H1 (cell line): ENCODE data around the gene ATP1A1. TPM values are rescaled to one million over a fixed set of nuclear protein-coding genes. Genes with fewer than 3 reads are reported as not detected.

Experiments
- CTCF ChIA-PET: fragments of 300-600 bp; sonication (Branson Sonifier 250); formaldehyde crosslinking; loops from one replicate; lab custom pipeline; 2021; ENCODE audit not compliant: partially characterized antibody; lab: Charles Lee
- POLR2A ChIA-PET: fragments of 300-600 bp; sonication (Branson Sonifier 250); formaldehyde crosslinking; loops from one replicate; lab custom pipeline; 2021; ENCODE audit warnings: inconsistent platforms; ENCODE audit not compliant: partially characterized antibody; lab: Charles Lee
- DNase-seq, 2 experiments: peaks; one replicate each; pipeline versions ENCODE4 v3.0.0 to v3.0.0-alpha.2; 2010 to 2022; ENCODE audit warnings: low spot score in 2 of 2, low read depth in 1 of 2, mixed read lengths in 1 of 2
- FAIRE-seq: peaks from 2 replicates; lab custom pipeline; 2011; peaks lifted over from hg19 to GRCh38; lab: Jason Lieb, UNC
- H2AFZ ChIP-seq: 2 replicates; pipeline ENCODE4 v1.8.1; 2012; ENCODE audit warnings: low read length, inconsistent platforms
- H2AK5ac ChIP-seq: 2 replicates; pipeline ENCODE4 v1.6.1; 2013; ENCODE audit warnings: low read depth, low read length
- H2BK120ac ChIP-seq: replicated peaks from 2 replicates; pipeline ENCODE3; 2013; ENCODE audit warnings: low read depth, low read length, inconsistent platforms
- H2BK12ac ChIP-seq: 2 replicates; pipeline ENCODE4 v1.6.1; 2013; ENCODE audit warnings: low read depth, low read length
- H2BK15ac ChIP-seq: 2 replicates; pipeline ENCODE4 v1.6.1; 2013; ENCODE audit warnings: low read length
- H2BK20ac ChIP-seq: 2 replicates; pipeline ENCODE4 v1.6.1; 2013; ENCODE audit warnings: low read length
- H2BK5ac ChIP-seq: 2 replicates; pipeline ENCODE4 v1.6.1; 2013; ENCODE audit warnings: low read depth, low read length
- H3K14ac ChIP-seq: 2 replicates; pipeline ENCODE4 v1.6.1; 2013; ENCODE audit warnings: inconsistent platforms; ENCODE audit not compliant: insufficient read length
- H3K18ac ChIP-seq: 2 replicates; pipeline ENCODE4 v1.6.1; 2013; ENCODE audit warnings: low read length; ENCODE audit errors: extremely low read depth
- H3K23ac ChIP-seq: 2 replicates; pipeline ENCODE4 v1.6.1; 2013; ENCODE audit warnings: inconsistent platforms; ENCODE audit not compliant: insufficient read length
- H3K23me2 ChIP-seq: 2 replicates; pipeline ENCODE4 v1.6.1; 2013; ENCODE audit warnings: low read depth, low read length
- H3K27ac ChIP-seq: 2 replicates; pipeline ENCODE4 v1.6.1; 2011; ENCODE audit warnings: low read depth, low read length, inconsistent platforms
- H3K27me3 ChIP-seq, 4 experiments: replicated peaks in 1 of 4; 1 replicate in 1 of 4; 2 replicates in 3 of 4; pipeline versions ENCODE4 v1.6.1 to v1.8.1; 2011 to 2013; ENCODE audit warnings: low read length in 3 of 4, mild to moderate bottlenecking in 3 of 4, inconsistent platforms in 2 of 4, mixed read lengths in 2 of 4, moderate library complexity in 1 of 4; ENCODE audit not compliant: control insufficient read depth in 3 of 4, insufficient read depth in 3 of 4; ENCODE audit errors: extremely low read depth in 1 of 4
- H3K36me3 ChIP-seq, 4 experiments: 2 replicates each; pipeline versions ENCODE4 v1.6.1 to v1.8.1; 2011 to 2013; ENCODE audit warnings: mild to moderate bottlenecking in 4 of 4, low read length in 3 of 4, moderate library complexity in 2 of 4, control low read depth in 1 of 4, inconsistent platforms in 1 of 4; ENCODE audit not compliant: insufficient read depth in 4 of 4, control insufficient read depth in 2 of 4
- H3K4ac ChIP-seq: replicated peaks from 2 replicates; pipeline ENCODE3; 2013; ENCODE audit warnings: low read length, low read depth, mixed read lengths, inconsistent platforms; ENCODE audit not compliant: insufficient read length
- H3K4me1 ChIP-seq, 4 experiments: replicated peaks in 1 of 4; 1 replicate in 1 of 4; 2 replicates in 3 of 4; pipeline versions ENCODE4 v1.6.1 to v1.8.1; 2011 to 2013; ENCODE audit warnings: low read length in 3 of 4, inconsistent platforms in 2 of 4, mixed read lengths in 1 of 4; ENCODE audit not compliant: insufficient read depth in 4 of 4, control insufficient read depth in 3 of 4
- H3K4me2 ChIP-seq, 2 experiments: 2 replicates each; pipeline versions ENCODE4 v1.6.1 to v1.8.1; 2011 to 2013; ENCODE audit warnings: low read depth in 2 of 2, low read length in 2 of 2, control low read depth in 1 of 2, inconsistent platforms in 1 of 2, mild to moderate bottlenecking in 1 of 2; ENCODE audit not compliant: insufficient read depth in 1 of 2
- H3K4me3 ChIP-seq, 4 experiments: fragments of 200-600, 300-600 bp in 1 of 4; sonication (generic), shearing (Covaris generic), sonication (Bioruptor Twin) in 1 of 4; 2 replicates each; pipeline versions ENCODE4 v1.5.1 to v1.8.1; 2011 to 2016; ENCODE audit warnings: low read length in 4 of 4, low read depth in 3 of 4, control low read depth in 2 of 4, inconsistent platforms in 2 of 4, mild to moderate bottlenecking in 2 of 4, mixed read lengths in 1 of 4, moderate library complexity in 1 of 4; ENCODE audit not compliant: insufficient read depth in 2 of 4; ENCODE audit errors: extremely low read depth in 1 of 4
- H3K56ac ChIP-seq: replicated peaks from 2 replicates; pipeline ENCODE3; 2013; ENCODE audit warnings: low read depth, mild to moderate bottlenecking, mixed read lengths, low read length, inconsistent platforms; ENCODE audit not compliant: insufficient read length
- H3K79me1 ChIP-seq: 2 replicates; pipeline ENCODE4 v1.6.1; 2013; ENCODE audit warnings: low read depth, low read length, control low read depth
- H3K79me2 ChIP-seq, 2 experiments: 2 replicates each; pipeline versions ENCODE4 v1.6.1 to v1.8.1; 2012 to 2013; ENCODE audit warnings: low read length in 2 of 2, mild to moderate bottlenecking in 2 of 2, inconsistent platforms in 1 of 2; ENCODE audit not compliant: insufficient read depth in 2 of 2, control insufficient read depth in 1 of 2
- H3K9ac ChIP-seq, 4 experiments: replicated peaks in 1 of 4; 1 replicate in 1 of 4; 2 replicates in 3 of 4; pipeline versions ENCODE4 v1.6.1 to v1.8.1; 2011 to 2013; ENCODE audit warnings: low read depth in 3 of 4, low read length in 3 of 4, control low read depth in 2 of 4, mild to moderate bottlenecking in 2 of 4, moderate library complexity in 2 of 4, inconsistent platforms in 1 of 4; ENCODE audit errors: extremely low read depth in 1 of 4
- H3K9me3 ChIP-seq, 2 experiments: 2 replicates each; pipeline versions ENCODE4 v1.6.1 to v1.8.1; 2012 to 2013; ENCODE audit warnings: mild to moderate bottlenecking in 2 of 2, moderate library complexity in 2 of 2, control low read depth in 1 of 2, inconsistent platforms in 1 of 2, low read depth in 1 of 2, low read length in 1 of 2, mixed read lengths in 1 of 2; ENCODE audit not compliant: insufficient read depth in 2 of 2
- H4K20me1 ChIP-seq, 2 experiments: replicated peaks in 1 of 2; 2 replicates each; pipeline versions ENCODE3 to v1.8.1; 2011 to 2013; ENCODE audit warnings: inconsistent platforms in 2 of 2, low read length in 2 of 2, mild to moderate bottlenecking in 1 of 2; ENCODE audit not compliant: insufficient read depth in 2 of 2, control insufficient read depth in 1 of 2
- H4K5ac ChIP-seq: 2 replicates; pipeline ENCODE4 v1.6.1; 2013; ENCODE audit warnings: low read length, low read depth, mixed read lengths, inconsistent platforms; ENCODE audit not compliant: insufficient read length
- H4K8ac ChIP-seq: 2 replicates; pipeline ENCODE4 v1.8.0; 2013; ENCODE audit warnings: mild to moderate bottlenecking, moderate library complexity, low read length, inconsistent platforms; ENCODE audit not compliant: insufficient read depth; ENCODE audit errors: extremely low read depth
- H4K91ac ChIP-seq: replicated peaks from 2 replicates; pipeline ENCODE3; 2013; ENCODE audit warnings: low read length, mixed read lengths, inconsistent platforms; ENCODE audit not compliant: insufficient read length
- ATF3 ChIP-seq: IDR thresholded peaks from 2 replicates; pipeline ENCODE4 v1.6.1; 2011; ENCODE audit warnings: low read depth, mild to moderate bottlenecking, low read length; ENCODE audit not compliant: insufficient read depth
- EZH2 ChIP-seq: fragments of 200-600 bp; sonication (generic); IDR thresholded peaks from 2 replicates; pipeline ENCODE4 v1.7.1; 2012; ENCODE audit warnings: low read depth, mild to moderate bottlenecking, moderate library complexity, low read length, inconsistent platforms; ENCODE audit not compliant: severe bottlenecking
- NRF1 ChIP-seq: IDR thresholded peaks from 2 replicates; pipeline ENCODE4 v1.6.1; 2011; ENCODE audit warnings: mild to moderate bottlenecking, low read depth, low read length, improper control_type of control experiment
- RAD21 ChIP-seq, 2 experiments: IDR thresholded peaks in 1 of 2; conservative IDR thresholded peaks in 1 of 2; 2 replicates each; pipeline ENCODE4 v1.6.1; 2011; ENCODE audit warnings: low read depth in 2 of 2, low read length in 2 of 2, improper control_type of control experiment in 1 of 2, inconsistent platforms in 1 of 2, mild to moderate bottlenecking in 1 of 2, moderate library complexity in 1 of 2
- RFX5 ChIP-seq: IDR thresholded peaks from 2 replicates; pipeline ENCODE4 v1.6.1; 2011; ENCODE audit warnings: low read depth, low read length, improper control_type of control experiment, borderline replicate concordance
- WGBS, 2 experiments: shearing (Covaris generic) in 1 of 2; methylation state at CpG; one replicate each; pipeline versions ENCODE4 v1.1.6 to v1.1.7; 2013 to 2015; ENCODE audit warnings: low lambda C conversion rate in 2 of 2, mixed read lengths in 2 of 2, inconsistent platforms in 1 of 2, low coverage in 1 of 2, missing lambda C conversion rate in 1 of 2; ENCODE audit not compliant: insufficient replicate concordance in 2 of 2, insufficient coverage in 1 of 2, insufficient read length in 1 of 2; ENCODE audit errors: extremely low coverage in 1 of 2, missing lambda C conversion rate in 1 of 2; 5-methylcytosine and 5-hydroxymethylcytosine counted together
- polyA plus RNA-seq, 7 experiments: library from polyadenylated mRNA; depleted of rRNA in 3 of 7; stranded (reverse) in 5 of 7; unstranded in 2 of 7; fragments of >200 nt in 5 of 7; fragments of 200-250 nt in 2 of 7; gene quantifications; 1 replicate in 5 of 7; 2 replicates in 1 of 7; 4 replicates in 1 of 7; pipeline versions ENCODE4 v1.2.1 to v1.2.3, GENCODE V29; 2011 to 2013; ENCODE audit warnings: missing spikeins in 2 of 7, mixed read lengths in 2 of 7
- total RNA-seq: library from RNA; stranded (reverse); fragmentation: NEBNext Ultra II Directional; extraction: Animal tissue kit (Norgen Biotek cat#: 25700); gene quantifications from 2 replicates; pipeline ENCODE4 v1.2.1, GENCODE V29; 2021

ATP1A1 gene
- total and polyA plus RNA-seq, 2 of the 8 experiments (the other 6 are each of a cell fraction or from before 2014, with no cell fraction given) = 222 to 325 TPM

GRCh38 chr1:116379057-116379630, 6.1 kb downstream of the ATP1A1 start:
- no peak overlapping the region for H3K4ac ChIP-seq
- H3K14ac ChIP-seq = no peak overlapping the region
- H2BK12ac ChIP-seq = no peak overlapping the region
- H3K4me3 ChIP-seq = no peak overlapping the region
- H3K36me3 ChIP-seq = peaks cover 0 to 5% (median under 1%) of the 10 kb centered on the region in 4 experiments; a peak in 4 of 8 replicates
- H4K8ac ChIP-seq = no peak overlapping the region
- H3K23me2 ChIP-seq = peaks cover 7% of the 10 kb centered on the region
- H3K4me2 ChIP-seq = no peak overlapping the region; a peak in 1 of 4 replicates
- H2BK20ac ChIP-seq = no peak overlapping the region
- H4K91ac ChIP-seq = no peak overlapping the region
- H2BK15ac ChIP-seq = no peak overlapping the region
- H3K27me3 ChIP-seq = no peaks in the 10 kb centered on the region
- H3K18ac ChIP-seq = no peak overlapping the region
- peaks cover 6 to 31% (median 20%) of the 10 kb centered on the region in 4 experiments for H3K4me1 ChIP-seq
- peaks cover 31 to 35% of the 10 kb centered on the region in 2 experiments for H4K20me1 ChIP-seq
- no peak overlapping the region for H3K9ac ChIP-seq
- no peak overlapping the region for H2AFZ ChIP-seq
- no peak overlapping the region for H2BK5ac ChIP-seq
- no peak overlapping the region for H2BK120ac ChIP-seq
- H3K79me2 ChIP-seq = peaks cover 37 to 97% of the 10 kb centered on the region in 2 experiments
- no peak overlapping the region for H4K5ac ChIP-seq
- H3K27ac ChIP-seq = no peak overlapping the region
- 89% methylated on average over 2 of the region's 2 CpGs; no CpG with 5 or more reads in 1 of the 2 experiments for WGBS, 2 experiments
- FAIRE-seq = no peak
- DNase-seq = no peak
- no peaks in the 10 kb centered on the region for H3K9me3 ChIP-seq
- no peak overlapping the region for H2AK5ac ChIP-seq
- ChIA-PET POLR2A (no interaction called here), CTCF (interaction anchor here (1.8 kb wide), 1 partner anchor 106 kb away, joined by 10 read pairs; no protein-coding TSS in a partner anchor)
- H3K23ac ChIP-seq = no peak overlapping the region
- H3K79me1 ChIP-seq = peaks cover 11% of the 10 kb centered on the region
- no peak overlapping the region for H3K56ac ChIP-seq
- no peak for TF ChIP-seq ATF3
- no peak for TF ChIP-seq RAD21 (IDR thresholded peaks at IDR 0.05 in 1 of 2, conservative IDR thresholded peaks at IDR 0.05 in 1 of 2; ENCODE audit: low read depth in 2 of 2, low read length in 2 of 2)
- TF ChIP-seq RFX5 = no peak
- TF ChIP-seq NRF1 = no peak
- no peak for TF ChIP-seq EZH2
